ENCODE data around the gene UTF1. TPM values are rescaled to one million over a fixed set of nuclear protein-coding genes. Genes with fewer than 3 reads are reported as not detected.

The UTF1 gene
- polyA plus RNA-seq, 1 donor: not detected

- no peak for DNase-seq
Observed at GRCh38 chr10:133196936-133197758, 32.9 kb upstream of the UTF1 start.

- DNase-seq: no peak
Observed at GRCh38 chr10:133197786-133198185, 32.2 kb upstream of the UTF1 start.

- DNase-seq: no peak
Observed at GRCh38 chr10:133198206-133198605, 31.8 kb upstream of the UTF1 start.

GRCh38 chr10:133198621-133199487 is 31.2 kb upstream of the UTF1 start:
- no peak for DNase-seq

GRCh38 chr10:133199488-133199885 is 30.5 kb upstream of the UTF1 start:
- no peak for DNase-seq

DNA sequence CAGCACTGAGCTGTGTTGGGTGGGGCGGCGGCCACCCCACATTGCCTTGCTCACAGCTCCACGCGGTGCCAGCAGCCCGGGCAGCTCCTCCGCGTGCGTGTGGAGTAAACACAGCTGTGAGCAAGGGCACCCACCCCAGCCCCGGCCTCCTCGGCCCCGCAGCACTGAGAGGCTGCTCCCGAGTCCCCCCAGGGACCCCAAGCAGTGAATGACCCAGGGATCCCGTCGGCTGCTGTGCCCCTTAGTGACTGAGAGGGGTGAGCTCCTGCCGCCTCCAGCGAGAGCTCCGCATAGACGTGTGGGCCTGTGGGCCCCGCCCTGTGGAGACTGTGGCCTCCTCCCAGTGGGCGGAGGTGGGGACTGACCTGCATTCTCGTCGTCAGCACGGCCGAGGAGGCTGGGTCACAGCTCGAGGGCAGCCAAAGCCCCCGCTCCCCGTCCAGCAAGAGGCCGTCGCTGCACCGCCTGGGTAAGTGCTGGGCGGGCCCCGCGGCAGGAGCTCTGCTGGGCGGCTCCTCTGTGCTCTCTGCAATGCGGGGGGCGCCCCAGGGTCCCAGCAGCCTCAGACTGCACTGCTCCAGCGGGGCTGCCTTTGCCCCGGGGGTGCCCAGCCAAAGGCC is 29.9 kb upstream of the UTF1 start:
- no peak for DNase-seq

GRCh38 chr10:133200621-133201031 is 29.4 kb upstream of the UTF1 start:
- DNase-seq: no peak

DNA sequence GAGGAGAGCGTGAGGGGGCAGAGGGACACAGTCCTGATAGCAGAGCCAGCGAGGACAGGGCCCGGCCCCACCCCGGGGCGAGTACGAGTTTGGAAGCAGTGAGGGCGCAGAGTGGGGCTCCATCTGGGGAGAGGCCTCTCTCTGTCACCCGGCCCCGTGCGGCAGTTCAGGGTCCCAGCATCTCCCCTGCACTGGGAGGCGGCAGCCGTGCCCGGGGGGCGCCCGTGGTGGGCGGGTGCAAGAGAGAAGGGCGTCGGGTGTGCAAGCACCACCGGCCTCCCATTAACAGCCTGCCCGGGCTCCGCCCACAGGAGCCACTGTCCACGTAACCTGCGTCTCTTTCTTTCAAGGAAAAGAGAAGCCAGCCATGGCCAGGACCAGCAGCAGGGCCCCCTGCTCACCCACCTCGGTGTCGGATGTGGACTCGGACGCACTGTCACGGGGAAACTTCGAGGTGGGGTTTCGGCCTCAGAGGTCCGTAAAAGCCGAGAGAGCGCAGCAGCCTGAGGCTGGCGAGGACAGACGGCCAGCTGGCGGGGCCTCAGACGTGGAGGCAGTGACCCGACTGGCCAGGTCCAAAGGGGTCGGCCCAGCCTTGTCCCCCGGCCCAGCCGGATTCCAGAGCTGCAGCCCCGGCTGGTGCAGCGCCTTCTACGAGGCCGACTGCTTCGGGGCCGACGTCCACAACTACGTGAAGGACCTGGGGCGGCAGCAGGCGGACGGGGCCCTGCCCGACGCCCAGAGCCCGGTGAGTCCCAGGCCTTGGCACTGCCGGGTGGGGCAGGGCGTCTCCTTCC is 28.7 kb upstream of the UTF1 start:
- no peak for DNase-seq

DNA sequence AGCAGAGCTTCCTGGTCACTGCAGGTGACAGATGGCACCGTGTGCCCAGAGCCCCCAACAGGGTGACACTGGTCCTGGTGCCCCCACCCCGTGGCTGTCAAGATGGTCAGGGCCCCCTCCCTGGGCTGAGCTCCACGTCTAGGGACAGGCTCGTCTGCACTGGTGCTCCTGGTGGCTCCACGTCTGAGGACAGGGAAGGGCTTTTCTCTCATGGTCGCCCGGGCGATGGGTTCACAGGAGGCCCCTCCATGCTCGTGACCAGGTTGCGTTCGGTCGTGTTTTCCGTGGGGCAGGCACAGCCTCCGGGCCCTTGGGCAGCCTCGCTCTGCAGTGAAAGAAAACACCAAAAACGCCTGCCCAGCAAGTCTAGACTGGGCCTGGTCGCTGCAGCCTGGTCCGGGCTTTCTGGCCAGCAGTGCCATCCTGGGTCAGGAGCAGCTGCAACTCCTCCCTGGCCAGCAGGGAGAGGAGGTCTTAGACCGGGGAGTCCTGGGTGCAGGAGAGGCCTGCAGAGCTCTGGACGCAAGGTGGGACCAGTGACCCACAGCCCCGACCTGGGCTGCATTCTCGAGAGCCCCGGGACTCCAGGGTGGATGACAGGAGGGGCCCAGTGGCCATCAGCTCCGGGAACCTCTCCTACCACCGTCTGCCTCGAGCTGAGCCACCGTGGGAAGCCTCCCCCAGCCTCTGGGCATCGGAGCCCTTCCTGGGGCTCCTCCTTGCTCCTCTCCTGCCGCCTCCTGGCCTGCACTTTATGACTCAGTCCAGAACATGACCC is 27.9 kb upstream of the UTF1 start:
- no peak for DNase-seq

DNA sequence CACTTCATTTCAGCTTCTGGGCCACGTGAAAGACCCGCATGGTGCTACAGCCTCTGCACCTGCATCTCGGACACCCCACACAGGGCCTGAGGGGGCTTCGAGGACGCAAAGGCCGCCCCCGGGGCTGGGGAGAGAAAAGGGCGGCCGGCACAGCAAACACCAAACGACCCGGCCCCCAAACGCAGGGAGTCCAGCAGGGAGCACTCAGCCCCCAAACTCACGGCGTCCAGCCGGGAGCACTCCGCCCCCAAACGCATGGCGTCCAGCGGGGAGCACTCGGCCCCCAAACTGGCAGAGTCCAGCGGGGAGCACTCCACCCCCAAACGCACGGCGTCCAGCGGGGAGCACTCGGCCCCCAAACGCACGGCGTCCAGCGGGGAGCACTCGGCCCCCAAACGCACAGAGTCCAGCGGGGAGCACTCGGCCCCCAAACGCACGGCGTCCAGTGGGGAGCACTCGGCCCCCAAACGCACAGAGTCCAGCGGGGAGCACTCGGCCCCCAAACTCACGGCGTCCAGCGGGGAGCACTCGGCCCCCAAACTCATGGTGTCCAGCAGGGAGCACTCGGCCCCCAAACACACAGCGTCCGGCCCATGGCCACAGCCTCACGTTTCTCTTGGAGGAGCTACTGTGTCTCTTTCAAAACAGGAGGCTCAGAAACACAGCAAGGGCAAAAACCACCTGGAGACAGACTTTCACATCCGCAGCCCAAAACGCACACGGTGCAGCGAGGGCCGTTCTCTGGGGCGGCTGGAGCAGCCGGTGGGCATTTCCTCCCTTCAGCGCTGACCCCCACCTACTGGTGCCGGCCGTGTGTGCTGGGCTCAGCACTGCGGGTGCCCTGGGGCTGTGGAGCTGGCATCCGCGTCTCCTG is 27.0 kb upstream of the UTF1 start:
- DNase-seq: no peak

GRCh38 chr10:133203652-133204195 is 26.3 kb upstream of the UTF1 start:
- DNase-seq: no peak

GRCh38 chr10:133204226-133205015 is 25.6 kb upstream of the UTF1 start:
- DNase-seq: no peak

- no peak for DNase-seq
Observed at GRCh38 chr10:133205146-133205545, 24.9 kb upstream of the UTF1 start.

- DNase-seq: no peak
Observed at GRCh38 chr10:133206356-133207040, 23.5 kb upstream of the UTF1 start.

GRCh38 chr10:133207041-133207600 is 22.9 kb upstream of the UTF1 start:
- DNase-seq: no peak

DNA sequence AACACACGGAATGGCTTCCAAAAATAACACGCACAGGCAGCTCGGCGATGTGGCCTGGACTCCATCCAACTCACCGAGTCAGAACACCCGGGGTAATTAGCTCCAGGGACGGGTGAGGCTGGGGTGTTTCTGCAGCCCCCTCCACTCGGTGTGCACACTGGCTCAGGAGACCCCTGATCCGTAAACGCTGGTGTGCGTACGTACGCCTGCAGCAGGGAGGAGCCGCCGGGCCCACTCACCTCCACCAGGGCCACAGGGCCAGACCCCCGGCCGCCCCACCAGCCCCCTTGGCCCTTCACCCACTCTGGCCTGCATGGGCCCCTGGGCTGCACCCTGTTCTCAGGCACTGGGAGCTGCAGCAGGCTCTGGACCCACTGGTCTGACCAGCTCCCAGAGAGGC is 22.4 kb upstream of the UTF1 start:
- no peak for DNase-seq

DNA sequence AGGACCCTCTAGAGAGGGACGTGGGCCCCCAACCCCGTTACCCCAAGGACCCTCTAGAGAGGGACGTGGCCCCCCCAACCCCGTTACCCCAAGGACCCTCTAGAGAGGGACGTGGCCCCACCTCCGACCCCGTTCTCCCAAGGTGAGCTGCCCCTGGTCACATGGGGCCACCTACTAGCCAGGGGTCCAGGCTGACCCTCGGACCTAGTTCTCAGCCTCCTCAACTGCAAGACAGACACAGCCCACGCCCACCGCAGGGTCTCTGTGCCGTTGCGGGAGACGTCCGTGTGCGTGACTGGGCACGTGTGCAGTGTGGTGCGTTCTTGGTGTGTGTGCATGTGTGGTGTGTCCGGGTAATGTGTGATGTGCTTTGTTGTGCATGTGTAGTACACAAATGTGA is 21.6 kb upstream of the UTF1 start:
- no peak for DNase-seq

DNA sequence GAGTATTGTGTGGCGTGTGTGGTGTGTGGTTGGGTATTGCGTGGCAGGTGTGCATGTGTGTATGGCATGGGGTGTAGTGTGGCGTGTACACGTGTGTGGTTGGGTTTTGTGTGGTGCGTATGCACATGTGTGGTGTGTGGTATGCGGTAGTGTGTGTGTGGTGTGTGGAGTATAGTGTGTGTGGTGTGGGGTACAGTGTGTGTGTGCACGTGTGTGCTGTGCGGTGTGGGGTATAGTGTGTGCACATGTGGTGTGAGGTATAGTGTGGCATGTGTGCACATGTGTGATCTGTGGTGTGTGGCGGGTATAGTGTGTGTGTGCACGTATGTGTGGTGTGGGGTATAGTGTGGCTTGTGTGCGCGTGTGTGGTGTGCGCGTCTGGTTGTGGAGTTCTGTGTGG is 20.9 kb upstream of the UTF1 start:
- no peak for DNase-seq

Measured in hindlimb muscle (tissue), 1 donor.